HG02938 (cell line): ENCODE results near the gene MRPL40.

ENCODE experiments used
- ATAC-seq: cut with Tn5 transposase; IDR thresholded peaks from one replicate; pipeline ENCODE4 v1.9.1; 2021; ENCODE audit warnings: mild to moderate bottlenecking, moderate library complexity; ENCODE audit not compliant: unreplicated experiment

The MRPL40 gene

GRCh38 chr22:19480173-19480568 lies 47.8 kb downstream of the MRPL40 start:
- ATAC-seq = no peak

GRCh38 chr22:19480789-19481188 lies 48.4 kb downstream of the MRPL40 start:
- ATAC-seq = no peak

DNA sequence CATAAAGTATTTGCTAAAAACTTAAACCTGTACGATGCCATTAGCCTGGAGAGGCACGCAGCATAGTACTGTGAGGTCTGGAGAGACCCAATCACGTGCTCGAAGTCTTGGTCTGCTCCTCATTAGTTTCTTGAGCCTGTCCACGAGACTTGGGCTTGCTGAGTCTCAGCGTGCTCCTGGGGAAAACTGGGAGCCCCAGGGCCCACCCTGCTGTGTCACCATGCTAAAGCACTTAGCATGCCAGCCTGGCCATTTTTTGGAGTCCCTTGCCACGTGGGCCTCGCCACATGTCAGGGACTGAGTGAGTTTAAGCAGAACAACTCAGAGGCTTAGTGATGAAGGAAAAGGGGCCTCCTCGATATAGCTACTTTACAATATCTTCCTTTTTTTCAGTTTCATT lies 50.0 kb downstream of the MRPL40 start:
- ATAC-seq = no peak

DNA sequence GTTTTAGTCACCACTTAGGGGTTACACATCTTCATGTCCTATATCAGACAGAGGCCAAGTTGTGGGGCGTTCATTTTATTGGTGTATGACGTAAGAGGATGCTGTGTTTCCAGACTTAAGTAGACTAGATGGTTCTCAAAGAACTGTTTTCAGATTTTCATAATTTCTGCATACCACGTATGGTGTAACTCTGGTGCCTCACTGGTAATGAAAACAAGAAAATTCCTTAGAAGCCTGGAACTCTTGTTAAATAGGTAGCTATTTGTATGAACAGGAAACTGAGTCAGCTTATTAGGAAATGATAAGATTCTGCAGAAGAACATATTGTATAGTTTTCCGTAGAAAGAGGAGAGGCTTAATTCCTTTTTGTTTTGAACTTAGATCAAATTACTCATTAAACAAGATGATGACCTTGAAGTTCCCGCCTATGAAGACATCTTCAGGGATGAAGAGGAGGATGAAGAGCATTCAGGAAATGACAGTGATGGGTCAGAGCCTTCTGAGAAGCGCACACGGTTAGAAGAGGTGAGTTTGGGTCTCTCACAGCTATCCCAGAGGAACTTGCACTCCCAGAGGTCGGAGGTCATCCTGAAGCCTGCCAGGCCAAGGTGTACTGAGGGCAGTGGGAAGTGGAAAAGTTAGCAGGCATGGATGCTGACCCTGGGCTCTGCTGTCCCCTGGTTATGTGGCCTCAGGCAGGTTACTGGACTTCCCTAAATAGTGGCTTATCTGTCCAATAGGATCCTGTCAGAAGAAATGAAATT lies 51.3 kb downstream of the MRPL40 start:
- no peak for ATAC-seq
